Stimulated activated CD4-positive, alpha-beta T cell treated with anti-CD3 and anti-CD28 coated beads, Interleukin-12 subunit alpha, Interleukin-12 subunit beta, amount 100 ng/mL, for 4 hours (primary cell): ENCODE data around the gene ASIC4.

ENCODE experiments used
- DNase-seq: peaks from one replicate; pipeline ENCODE4 v3.0.0-alpha.2; 2020

Gene ASIC4

GRCh38 chr2:219516888-219517287 is 2.6 kb downstream of the ASIC4 start:
- DNase-seq: no peak

- no peak for DNase-seq
Observed at GRCh38 chr2:219517954-219518778, 3.9 kb downstream of the ASIC4 start.

- no peak for DNase-seq
Observed at GRCh38 chr2:219519526-219519916, 5.2 kb downstream of the ASIC4 start.

- no peak for DNase-seq
Observed at GRCh38 chr2:219520079-219520478, 5.8 kb downstream of the ASIC4 start.

- DNase-seq: no peak
Observed at GRCh38 chr2:219521066-219521880, 7.0 kb downstream of the ASIC4 start.

GRCh38 chr2:219522111-219523030 is 8.1 kb downstream of the ASIC4 start:
- no peak for DNase-seq

GRCh38 chr2:219523031-219523671 is 8.9 kb downstream of the ASIC4 start:
- DNase-seq: no peak

- no peak for DNase-seq
Observed at GRCh38 chr2:219524817-219525216, 10.5 kb downstream of the ASIC4 start.

- DNase-seq: no peak
Observed at GRCh38 chr2:219525533-219526232, 11.4 kb downstream of the ASIC4 start.

GRCh38 chr2:219526320-219527075 is 12.2 kb downstream of the ASIC4 start:
- no peak for DNase-seq

GRCh38 chr2:219527076-219527394 is 12.8 kb downstream of the ASIC4 start:
- DNase-seq: no peak

GRCh38 chr2:219527472-219527871 is 13.2 kb downstream of the ASIC4 start:
- no peak for DNase-seq

- peak; percentile 87 for DNase-seq
Observed at GRCh38 chr2:219530048-219530963, 16.0 kb downstream of the ASIC4 start.

GRCh38 chr2:219531639-219532377 is 17.5 kb downstream of the ASIC4 start:
- DNase-seq: no peak

- no peak for DNase-seq
Observed at GRCh38 chr2:219532378-219532649, 18.0 kb downstream of the ASIC4 start.

- DNase-seq: no peak
Observed at GRCh38 chr2:219533930-219534661, 19.8 kb downstream of the ASIC4 start.

GRCh38 chr2:219536425-219536824 is 22.1 kb downstream of the ASIC4 start:
- no peak for DNase-seq

- no peak for DNase-seq
Observed at GRCh38 chr2:219536967-219537366, 22.7 kb downstream of the ASIC4 start.
